GM15510 (cell line): ENCODE results near the gene TSPEAR.

ENCODE experiments used
- POLR2A ChIP-seq: IDR thresholded peaks from 3 replicates; pipeline ENCODE4 v1.6.1; 2011; ENCODE audit warnings: borderline replicate concordance; ENCODE audit not compliant: insufficient read length; ENCODE audit errors: extremely low read depth

The TSPEAR gene

DNA sequence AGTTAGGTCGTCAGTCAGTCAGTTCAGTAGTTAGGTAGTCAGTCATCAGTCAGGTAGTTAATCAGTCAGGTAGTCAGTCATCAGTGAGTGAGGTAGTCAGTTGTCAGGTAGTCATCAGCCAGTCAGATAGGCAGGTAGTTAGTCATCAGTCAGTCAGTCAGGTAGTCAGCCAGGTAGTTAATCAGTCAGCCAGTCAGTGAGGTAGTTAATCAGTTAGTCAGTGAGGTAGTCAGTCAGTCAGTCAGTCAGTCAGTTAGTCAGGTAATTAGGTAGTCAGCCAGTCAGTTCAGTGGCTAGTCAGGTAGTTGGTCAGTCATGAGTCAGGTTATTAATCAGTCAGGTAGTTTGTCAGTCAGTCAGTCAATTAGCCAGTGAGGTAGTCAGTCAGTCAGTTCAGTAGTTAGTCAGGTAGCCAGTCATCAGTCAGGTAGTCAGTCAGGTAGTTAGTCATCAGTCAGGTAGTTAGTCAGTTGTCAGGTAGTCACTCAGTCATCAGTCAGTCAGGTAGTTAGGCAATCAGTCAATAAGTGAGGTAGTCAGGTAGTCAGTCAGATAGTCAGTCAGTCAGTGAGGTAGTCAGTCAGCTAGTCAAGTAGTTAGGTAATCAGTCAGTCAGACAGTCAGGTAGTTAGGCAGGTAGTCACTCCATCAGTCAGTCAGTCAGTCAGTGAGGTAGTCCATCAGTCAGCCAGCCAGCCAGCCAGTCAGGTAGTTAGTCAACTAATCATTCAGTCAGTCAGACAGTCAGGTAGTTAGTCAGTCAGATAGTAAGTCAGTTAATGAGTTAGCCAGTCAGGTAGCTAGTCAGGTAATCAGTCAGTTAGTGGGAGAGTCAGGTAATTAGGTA, 187.6 kb downstream of the TSPEAR start:
- no peak for TF ChIP-seq POLR2A

DNA sequence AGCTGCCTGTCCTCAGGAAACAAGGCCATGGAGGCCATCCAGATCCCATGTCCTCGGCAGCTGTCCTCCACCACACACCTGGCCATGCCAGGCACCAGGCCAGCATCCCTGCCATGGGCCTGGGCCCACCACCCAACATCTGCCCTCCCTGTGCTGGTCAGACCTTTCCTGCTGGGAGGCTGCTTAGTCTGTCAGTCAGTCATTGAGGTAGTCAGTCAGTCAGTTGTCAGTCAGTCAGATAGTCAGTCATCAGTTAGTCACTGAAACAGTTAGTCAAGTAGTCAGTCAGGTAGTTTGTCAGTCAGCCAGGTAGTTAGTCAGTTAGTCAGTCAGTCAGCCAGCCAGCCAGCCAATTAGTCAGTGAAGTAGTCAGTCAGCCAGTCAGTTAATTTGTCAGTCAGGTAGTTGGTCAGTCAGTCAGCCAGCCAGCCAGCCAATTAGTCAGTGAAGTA, 188.6 kb downstream of the TSPEAR start:
- no peak for TF ChIP-seq POLR2A

DNA sequence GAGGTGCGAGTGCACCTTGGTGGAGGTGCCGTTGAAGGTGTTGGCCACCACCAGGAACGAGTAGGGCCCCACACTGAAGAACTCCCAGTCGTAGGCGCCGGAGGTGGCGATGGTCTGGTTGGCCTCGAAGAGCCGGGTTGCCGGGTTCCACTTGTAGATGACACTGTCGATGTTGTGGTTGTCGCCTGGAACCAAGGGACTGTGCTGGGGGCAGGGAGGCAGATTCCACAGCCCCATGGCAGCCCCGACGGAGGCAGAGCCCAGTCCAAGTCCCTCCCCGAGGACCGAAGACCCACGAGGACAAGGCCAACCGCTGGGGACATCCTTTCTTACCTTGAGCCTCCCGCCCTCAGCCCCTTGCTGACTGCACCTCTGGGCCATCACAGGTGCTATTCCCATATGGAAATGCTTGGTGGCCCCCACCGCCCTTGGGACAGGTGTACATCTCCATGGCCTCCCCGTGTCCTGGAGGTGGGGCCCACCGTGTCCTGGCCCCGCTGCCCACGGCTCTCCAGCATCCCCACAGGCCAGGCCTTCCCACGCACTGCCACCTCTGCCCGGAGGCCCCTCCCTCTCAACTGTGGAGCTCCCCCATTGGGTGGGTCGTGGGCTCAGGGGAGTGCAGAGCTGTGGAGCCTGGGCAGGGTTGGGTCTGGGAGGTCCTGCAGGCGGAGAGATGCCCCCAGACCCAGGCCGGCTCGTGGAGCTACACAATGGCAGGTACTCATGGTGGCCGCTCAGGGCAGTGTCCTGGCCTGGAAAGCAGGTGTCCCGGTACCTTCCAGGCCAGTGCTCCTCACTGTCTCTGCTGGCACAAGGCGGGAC, 189.2 kb downstream of the TSPEAR start:
- TF ChIP-seq POLR2A, result no peak

DNA sequence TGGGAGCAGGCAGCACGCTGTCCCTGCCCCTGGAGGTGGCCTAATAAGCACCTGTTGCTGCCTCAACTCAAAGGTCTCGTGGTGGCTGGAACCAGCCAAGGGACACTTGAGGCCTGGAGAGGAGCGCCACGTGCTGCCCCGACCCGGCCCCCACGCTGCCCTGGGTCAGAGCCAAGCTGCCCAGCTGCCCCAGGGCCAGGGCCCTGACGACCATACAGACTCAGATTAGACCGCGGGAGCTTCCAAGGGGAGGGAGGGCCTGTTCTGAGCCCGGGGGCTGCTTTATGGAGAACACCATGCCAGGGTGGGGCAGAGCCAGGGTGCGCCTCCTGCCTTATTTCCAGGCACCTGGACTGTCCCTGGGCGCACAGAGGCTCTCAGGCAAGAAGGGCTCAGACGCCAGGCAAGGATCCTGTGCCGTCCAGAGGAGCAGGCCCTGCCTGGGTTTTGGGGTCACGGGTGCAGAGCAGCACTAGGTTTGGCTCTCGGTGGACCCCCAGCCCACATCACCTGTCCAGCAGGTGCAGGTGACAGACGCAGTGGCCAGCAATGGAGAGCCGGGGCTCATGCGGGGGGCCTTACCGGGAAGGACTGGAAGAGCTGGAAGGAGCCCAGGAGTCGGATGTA, 190.0 kb downstream of the TSPEAR start:
- no peak for TF ChIP-seq POLR2A

DNA sequence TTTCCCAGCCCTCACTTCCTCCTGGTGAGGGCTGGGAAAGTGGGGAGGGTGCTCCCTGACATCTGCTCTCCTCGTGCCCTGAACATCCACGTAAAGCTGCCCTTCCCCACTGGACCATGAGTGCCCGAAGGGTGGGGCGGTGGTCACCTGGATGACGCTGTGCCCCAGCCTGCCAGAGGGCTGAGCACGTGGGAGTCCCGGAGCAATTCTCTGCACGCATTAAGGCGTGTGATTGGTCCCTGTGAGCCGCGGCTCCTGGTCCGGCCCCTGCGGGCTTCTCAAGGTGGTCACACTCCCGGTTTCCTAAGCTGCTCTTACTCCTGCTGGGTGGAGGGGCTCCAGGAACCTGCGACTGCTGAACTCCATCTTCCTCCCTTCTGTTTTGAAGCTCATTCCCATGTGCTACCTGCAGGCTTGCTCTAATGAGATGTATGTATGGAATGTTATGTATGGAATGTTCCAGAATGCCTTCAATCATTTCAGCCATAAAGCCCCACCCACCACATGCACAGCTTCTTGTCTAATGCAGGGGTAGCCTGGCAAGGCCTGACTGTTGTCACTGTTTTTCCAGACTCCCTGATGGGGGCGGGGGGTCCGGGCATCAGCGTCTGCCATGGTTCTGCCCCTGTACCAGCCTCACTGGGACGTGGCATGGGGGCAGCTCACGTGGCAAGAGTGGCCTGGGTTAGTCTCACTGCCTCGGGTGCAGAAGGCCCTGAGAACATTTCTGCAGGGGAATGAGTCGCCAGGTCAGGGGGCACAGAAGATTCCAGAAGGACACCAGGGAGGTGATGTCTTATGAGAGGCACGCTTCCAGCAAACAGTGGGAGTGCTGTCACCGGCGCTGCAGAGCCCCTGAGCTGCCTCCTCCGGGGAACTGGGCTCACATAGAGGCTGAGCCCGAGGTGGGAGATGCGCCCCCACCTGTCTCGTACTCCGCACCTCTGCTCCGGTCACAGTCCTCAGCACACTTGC, 190.8 kb downstream of the TSPEAR start:
- no peak for TF ChIP-seq POLR2A

DNA sequence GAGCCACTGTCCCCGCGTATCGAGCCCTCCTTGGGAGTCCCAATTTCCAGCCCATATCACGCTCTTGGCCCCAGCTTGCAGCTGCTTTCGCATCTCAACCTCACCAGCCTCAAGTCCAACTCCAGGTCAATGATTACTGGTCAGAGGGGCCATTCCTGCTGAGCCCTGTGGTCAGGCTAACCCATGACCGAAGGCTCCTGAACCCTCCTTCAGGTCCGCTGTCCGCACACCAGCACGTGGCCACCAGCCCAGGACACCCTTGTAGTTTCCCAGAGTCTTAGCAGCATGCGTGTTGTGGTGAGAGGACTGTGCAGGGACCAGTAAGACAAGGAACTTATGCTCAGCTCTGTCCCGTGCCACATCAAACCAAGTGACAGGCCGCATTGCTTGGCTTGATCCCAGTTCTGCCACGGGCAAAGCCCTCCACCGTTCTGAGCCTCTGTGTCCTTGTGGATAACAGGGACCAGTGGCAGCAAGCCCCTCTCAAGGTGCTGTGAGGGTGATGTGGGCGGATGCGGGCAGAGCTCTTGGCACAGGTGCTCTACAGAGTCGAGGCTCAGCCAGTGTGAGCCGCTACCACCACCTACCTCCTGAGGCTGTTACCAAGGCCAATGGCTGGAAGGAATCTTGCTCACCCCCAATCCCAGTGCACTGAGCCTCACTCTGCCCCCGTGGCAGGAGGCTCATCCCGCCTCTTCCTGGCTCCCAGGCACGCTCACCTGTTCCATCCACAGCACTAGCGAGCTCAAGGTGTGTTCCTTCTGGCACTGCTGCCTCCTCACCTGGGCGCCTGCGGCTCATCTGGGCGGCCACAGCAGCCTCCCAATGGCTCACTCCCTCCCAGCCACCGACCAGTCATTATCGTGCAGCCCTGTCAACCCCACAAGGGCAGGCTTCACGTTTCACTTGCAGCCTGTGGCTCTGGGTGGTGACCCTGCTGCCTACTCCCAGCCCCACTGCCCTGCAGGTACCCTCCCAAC, 191.7 kb downstream of the TSPEAR start:
- no peak for TF ChIP-seq POLR2A

DNA sequence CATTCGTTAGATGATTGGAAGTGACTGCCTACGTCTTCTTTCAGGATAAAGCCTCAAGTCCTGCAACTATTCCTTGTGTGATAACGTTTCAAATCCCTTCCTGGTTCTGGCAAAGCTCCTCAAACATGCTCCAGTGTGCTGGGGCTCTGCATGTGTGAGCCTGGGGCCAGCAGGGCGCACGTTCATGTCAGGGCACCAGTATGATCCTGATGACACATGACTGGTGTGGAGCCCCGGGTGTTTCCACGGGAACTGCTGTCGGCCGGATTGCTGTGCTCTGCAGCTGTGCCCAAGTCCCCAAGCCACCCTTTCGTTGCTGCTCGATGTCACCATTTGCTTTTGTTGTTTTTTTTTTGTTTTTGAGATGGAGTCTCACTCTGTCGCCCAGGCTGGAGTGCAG, 192.7 kb downstream of the TSPEAR start:
- TF ChIP-seq POLR2A, result no peak

DNA sequence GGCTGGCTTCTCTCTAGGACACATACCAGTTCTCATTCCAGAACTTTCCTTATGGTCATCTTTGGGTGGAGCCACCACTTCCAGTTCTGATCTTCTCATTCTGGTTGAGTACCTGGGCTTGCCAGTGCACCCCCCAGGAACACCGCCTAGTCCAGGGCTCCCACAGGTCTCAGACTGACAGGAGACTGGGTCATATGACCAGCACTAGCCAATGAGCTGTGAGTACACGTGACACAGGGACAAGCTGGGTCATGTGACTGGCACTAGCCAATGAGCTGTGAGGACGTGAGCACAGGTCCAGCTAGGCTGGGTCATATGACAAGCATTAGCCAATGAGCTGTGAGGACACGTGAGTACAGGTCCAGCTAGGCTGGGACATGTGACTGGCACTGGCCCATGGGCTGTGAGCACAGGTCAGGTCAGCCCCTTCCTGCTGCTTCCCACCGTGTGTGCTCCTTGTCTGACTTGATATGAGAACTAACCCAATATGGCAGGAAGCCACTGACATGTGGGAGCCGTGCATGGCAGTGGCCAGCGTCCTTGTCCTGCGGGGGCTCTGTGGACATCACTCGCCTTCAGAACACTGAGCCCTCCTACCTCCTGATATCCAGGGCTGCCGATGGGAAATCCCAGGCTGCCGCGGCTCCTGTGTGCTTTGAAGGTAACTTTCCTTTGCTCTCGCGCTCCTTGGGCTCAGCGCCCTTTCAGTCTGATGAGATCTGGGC, 194.0 kb downstream of the TSPEAR start:
- no peak for TF ChIP-seq POLR2A

DNA sequence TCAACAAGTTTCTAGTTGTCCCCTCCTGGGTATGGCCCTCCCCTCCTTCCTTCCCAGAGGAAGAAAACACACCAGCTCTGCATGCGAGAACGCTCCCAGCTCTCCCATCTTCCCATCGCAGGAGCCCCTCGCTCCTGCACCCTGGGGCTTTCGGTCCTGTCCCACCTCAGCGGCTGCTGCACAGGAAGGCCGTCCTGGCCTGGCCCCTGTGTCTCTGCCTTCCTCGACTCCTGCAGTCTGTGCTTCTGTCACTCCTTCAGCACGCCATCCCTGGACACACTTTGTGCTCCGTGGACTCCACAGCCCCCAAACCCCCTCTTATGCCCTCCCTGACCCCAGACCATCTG, 194.6 kb downstream of the TSPEAR start:
- no peak for TF ChIP-seq POLR2A

DNA sequence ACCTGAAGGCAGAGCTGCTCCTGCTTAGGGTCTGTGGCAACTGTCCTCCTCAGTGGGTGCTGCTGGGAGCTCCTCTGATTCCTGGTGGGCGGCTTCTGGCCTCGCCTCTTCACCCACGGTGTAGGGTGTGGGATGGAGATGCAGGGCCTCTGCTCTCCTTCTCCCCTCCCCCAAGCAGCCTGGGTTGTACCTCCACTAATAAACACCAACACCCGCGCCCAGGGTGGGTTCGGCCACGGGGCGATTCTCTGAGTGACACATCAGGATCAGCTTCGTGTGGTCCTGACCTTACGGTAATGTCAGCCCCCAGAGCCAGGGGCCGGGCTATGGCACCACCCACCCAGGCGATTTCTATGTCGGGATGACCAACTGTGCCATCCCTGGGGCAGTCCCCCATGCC, 195.0 kb downstream of the TSPEAR start:
- TF ChIP-seq POLR2A, result no peak

DNA sequence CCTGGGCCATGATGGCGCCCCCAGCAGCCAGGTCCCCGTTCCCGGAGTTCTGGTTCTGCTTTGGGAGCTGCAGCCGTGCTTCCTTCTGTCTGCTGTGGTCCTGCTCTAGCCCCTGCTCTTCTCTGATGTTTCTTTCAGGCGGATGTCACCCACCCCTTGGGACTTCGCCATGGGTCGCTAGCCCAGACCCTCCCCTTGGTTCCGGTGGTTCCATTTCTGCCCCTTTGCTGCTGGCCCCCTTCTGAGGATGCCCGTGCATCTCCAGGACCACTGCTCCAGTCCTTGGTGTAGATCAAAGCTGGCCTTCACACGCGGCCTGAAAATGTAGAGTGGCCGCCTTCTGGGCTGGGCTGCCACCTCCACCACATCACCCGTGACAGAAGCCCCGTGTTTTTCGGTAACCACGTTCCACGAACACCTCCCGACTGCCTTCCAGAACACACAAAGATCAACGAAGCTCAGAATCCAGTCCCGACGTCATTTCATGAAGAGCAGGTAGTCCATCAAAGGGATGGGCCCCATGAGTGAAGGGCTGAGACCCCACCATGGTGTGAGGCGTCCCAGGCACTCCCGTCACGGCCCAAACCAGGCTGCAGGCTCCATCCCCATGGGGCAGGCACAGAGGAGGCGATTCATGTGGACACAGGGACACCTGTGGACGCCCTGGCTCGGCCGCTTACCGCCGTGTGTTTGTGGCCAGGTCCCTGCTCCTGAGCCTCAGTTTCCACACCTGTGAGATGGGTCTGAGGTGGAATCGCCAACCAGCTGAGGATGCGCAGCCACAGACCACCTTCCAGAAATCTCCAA, 195.8 kb downstream of the TSPEAR start:
- TF ChIP-seq POLR2A, result no peak
